OCI-LY1 (cell line): ENCODE data around the gene CAMK2D.

Experiments used
- CTCF ChIP-seq: fragments of 200-600 bp; sonication (generic), shearing (Covaris generic); IDR thresholded peaks from 2 replicates; pipeline ENCODE4 v1.5.1; 2017; ENCODE audit warnings: mild to moderate bottlenecking, antibody characterized with exemption, low read length, moderate library complexity, mixed read lengths
- EZH2 ChIP-seq: fragments of 200-600 bp; sonication (generic), shearing (Covaris generic); IDR thresholded peaks from 2 replicates; pipeline ENCODE4 v1.8.0; 2017; ENCODE audit warnings: borderline replicate concordance, mixed run types, mild to moderate bottlenecking, antibody characterized with exemption, low read length, moderate library complexity, mixed read lengths

GRCh38 chr4:113610537-113610936 is 151.0 kb downstream of the CAMK2D start:
- TF ChIP-seq CTCF (no peak), EZH2 (no peak)
